ENCODE measurements around the gene COLEC11. TPM values are rescaled to one million over a fixed set of nuclear protein-coding genes. Genes with fewer than 3 reads are reported as not detected.

Gene COLEC11

Small RNA genes within 50 kb of the gene (small RNA-seq; reads per million reads assigned to genes)
- not detected for gene TMSB4XP2 (ENCODE audit: low read depth)
